ENCODE data around the gene LRRC59.

Gene LRRC59

GRCh38 chr17:50361561-50362480 lies 35.5 kb downstream of the LRRC59 start:
- H3K27ac ChIP-seq, result 0 out of 2 replicates have a peak overlapping the region, but pooled peaks have one; percentile 46
- no peak overlapping the region for H3K9ac ChIP-seq (ENCODE audit: insufficient read length)
- DNase-seq (ENCODE audit: low read depth, low spot score), result no peak
- TF ChIP-seq EZH2 (IDR thresholded peaks at IDR 0.05), result no peak
- TF ChIP-seq POLR2AphosphoS5 (IDR thresholded peaks at IDR 0.05; ENCODE audit: borderline replicate concordance, low read depth, low read length), result no peak
- no peak for TF ChIP-seq FOXP2 (optimal IDR thresholded peaks at IDR 0.05; ENCODE audit: control extremely low read depth, extremely low read length, insufficient read depth)
- H3K9me3 ChIP-seq (ENCODE audit: low read depth, low read length), result no peaks in the 10 kb centered on the region
- H3K36me3 ChIP-seq (ENCODE audit: insufficient read depth, low read length), result peaks cover 16% of the 10 kb centered on the region
- H3K4me3 ChIP-seq, result no peak overlapping the region

DNA sequence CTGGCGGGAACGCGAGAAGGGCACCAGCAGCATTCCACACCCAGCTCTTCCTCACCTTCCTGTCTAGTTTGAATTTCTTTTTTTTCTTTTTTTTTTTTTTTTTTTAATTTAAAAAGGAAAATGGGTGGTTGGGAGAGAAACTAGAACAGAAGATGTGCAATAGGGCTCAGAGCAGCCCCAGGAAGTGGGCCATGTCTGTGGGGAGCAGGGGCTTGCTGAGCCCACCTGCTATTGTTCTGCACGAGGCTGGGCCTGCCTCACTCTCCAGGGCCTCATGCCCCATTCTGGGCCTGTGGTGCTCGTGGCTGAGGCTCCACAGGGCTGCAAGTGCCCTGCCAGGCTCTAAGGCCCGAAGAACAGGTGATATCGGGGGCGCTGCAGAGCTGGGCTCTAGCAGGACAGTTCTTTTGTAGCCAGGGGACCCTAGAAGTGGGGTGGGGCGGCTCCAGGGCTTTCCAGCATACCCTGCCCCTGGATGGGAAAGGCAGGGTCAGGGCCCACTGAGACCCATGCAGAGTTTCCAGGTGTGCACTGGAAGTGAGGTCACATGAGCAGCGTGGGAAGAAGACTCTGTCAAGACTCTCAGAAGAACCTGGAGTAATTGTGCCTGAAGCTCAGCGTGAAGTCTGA lies 36.7 kb downstream of the LRRC59 start:
- H3K9ac ChIP-seq (ENCODE audit: insufficient read length), result no peak overlapping the region
- no peak overlapping the region for H3K27ac ChIP-seq
- TF ChIP-seq POLR2AphosphoS5 (IDR thresholded peaks at IDR 0.05; ENCODE audit: borderline replicate concordance, low read depth, low read length), result no peak
- TF ChIP-seq FOXP2 (optimal IDR thresholded peaks at IDR 0.05; ENCODE audit: control extremely low read depth, extremely low read length, insufficient read depth), result no peak
- TF ChIP-seq EZH2 (IDR thresholded peaks at IDR 0.05), result no peak
- no peak for DNase-seq (ENCODE audit: low read depth, low spot score)
- no peaks in the 10 kb centered on the region for H3K9me3 ChIP-seq (ENCODE audit: low read depth, low read length)
- no peak overlapping the region for H3K4me3 ChIP-seq
- peaks cover 28% of the 10 kb centered on the region for H3K36me3 ChIP-seq (ENCODE audit: insufficient read depth, low read length)

DNA sequence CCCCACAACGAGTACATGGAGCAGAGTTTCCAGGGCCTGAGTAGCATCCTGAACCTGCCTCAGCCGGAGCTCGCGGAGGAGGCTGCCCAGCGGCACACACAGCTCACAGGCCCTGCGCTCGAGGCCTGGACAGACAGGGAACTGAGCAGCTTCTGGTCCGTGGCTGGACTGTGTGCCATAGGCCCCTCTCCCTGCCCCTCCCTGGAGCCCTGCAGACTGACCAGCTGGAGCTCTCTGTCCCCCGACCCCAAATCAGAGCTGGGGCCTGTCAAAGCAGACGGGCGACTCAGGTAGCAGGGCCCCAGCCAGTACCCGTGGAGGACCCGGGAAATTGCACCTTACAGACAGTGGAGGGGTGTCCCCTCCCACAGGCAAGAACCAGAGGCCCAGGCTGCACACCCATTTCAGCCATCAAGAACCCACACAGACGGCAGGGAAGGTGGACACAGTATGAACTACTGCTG lies 37.3 kb downstream of the LRRC59 start:
- H3K36me3 ChIP-seq (ENCODE audit: insufficient read depth, low read length), result peaks cover 30% of the 10 kb centered on the region
- no peak overlapping the region for H3K9ac ChIP-seq (ENCODE audit: insufficient read length)
- no peak for TF ChIP-seq FOXP2 (optimal IDR thresholded peaks at IDR 0.05; ENCODE audit: control extremely low read depth, extremely low read length, insufficient read depth)
- no peak for TF ChIP-seq EZH2 (IDR thresholded peaks at IDR 0.05)
- no peak for TF ChIP-seq POLR2AphosphoS5 (IDR thresholded peaks at IDR 0.05; ENCODE audit: borderline replicate concordance, low read depth, low read length)
- H3K4me3 ChIP-seq, result no peak overlapping the region
- no peak for DNase-seq (ENCODE audit: low read depth, low spot score)
- no peak overlapping the region for H3K27ac ChIP-seq
- no peaks in the 10 kb centered on the region for H3K9me3 ChIP-seq (ENCODE audit: low read depth, low read length)

DNA sequence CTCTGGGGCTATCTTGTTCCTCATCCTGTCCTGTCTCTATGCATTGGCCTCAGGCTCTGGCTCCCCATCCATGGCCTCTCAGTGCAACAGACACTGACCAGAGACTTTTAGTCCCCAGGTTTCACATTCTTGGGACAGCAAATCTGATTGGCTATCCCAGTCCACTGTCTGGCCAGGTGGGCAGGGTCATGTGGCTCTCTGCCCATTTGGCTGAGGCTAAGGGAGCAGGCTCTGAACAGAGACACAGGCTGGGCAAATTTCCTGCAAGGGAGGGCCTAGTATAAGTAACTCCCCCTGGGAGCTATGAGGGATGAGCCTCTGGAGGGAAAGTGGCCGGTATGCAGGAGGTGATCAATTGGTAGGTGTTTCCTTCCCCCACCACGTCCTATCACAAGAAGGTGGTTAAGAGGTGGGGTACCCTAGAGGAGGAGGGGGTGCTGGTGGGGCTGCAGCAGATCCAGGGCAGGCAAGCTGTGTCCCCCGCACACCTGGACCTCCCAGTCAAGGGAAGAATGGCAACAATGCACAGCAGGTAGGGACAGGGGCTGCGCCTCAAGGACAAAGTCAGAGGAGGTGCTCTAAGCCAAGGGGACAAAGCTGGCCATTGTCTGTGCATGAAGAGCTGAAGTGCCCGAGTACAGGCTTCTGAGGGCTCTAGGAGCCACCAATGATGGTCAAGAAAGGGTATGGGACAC lies 38.2 kb downstream of the LRRC59 start:
- TF ChIP-seq FOXP2 (optimal IDR thresholded peaks at IDR 0.05; ENCODE audit: control extremely low read depth, extremely low read length, insufficient read depth) (no peak), EZH2 (IDR thresholded peaks at IDR 0.05) (no peak), POLR2AphosphoS5 (IDR thresholded peaks at IDR 0.05; ENCODE audit: borderline replicate concordance, low read depth, low read length) (no peak)
- H3K36me3 ChIP-seq (ENCODE audit: insufficient read depth, low read length), result peaks cover 34% of the 10 kb centered on the region

DNA sequence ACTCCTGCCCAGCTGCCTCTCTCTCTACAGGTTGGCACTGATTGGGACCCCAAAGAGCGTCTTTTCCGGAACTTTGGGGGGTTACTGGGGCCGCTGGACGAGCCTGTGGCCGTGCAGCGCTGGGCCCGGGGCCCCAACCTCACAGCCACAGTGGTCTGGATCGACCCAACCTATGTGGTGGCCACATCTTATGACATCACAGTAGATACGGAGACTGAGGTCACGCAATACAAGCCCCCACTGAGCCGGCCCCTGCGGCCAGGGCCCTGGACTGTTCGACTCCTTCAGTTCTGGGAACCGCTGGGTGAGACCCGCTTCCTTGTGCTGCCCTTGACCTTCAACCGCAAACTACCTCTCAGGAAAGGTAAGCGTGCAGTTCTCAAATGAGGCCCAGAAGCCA lies 39.1 kb downstream of the LRRC59 start:
- no peak for TF ChIP-seq EZH2 (IDR thresholded peaks at IDR 0.05)
- no peak for TF ChIP-seq FOXP2 (optimal IDR thresholded peaks at IDR 0.05; ENCODE audit: control extremely low read depth, extremely low read length, insufficient read depth)
- no peak for TF ChIP-seq POLR2AphosphoS5 (IDR thresholded peaks at IDR 0.05; ENCODE audit: borderline replicate concordance, low read depth, low read length)
- no peak overlapping the region for H3K9ac ChIP-seq (ENCODE audit: insufficient read length)
- no peaks in the 10 kb centered on the region for H3K9me3 ChIP-seq (ENCODE audit: low read depth, low read length)
- H3K36me3 ChIP-seq (ENCODE audit: insufficient read depth, low read length), result peaks cover 37% of the 10 kb centered on the region
- no peak overlapping the region for H3K27ac ChIP-seq
- H3K4me3 ChIP-seq, result no peak overlapping the region
- DNase-seq (ENCODE audit: low read depth, low spot score), result no peak

More for the DNA sequence above, 38.2 kb downstream of the LRRC59 start:
- Histone ChIP-seq H3K9ac (ENCODE audit: insufficient read length) (no peak overlapping the region), H3K9me3 (ENCODE audit: low read depth, low read length) (no peaks in the 10 kb centered on the region), H3K27ac (no peak overlapping the region), H3K4me3 (no peak overlapping the region)
- no peak for DNase-seq (ENCODE audit: low read depth, low spot score)

DNA sequence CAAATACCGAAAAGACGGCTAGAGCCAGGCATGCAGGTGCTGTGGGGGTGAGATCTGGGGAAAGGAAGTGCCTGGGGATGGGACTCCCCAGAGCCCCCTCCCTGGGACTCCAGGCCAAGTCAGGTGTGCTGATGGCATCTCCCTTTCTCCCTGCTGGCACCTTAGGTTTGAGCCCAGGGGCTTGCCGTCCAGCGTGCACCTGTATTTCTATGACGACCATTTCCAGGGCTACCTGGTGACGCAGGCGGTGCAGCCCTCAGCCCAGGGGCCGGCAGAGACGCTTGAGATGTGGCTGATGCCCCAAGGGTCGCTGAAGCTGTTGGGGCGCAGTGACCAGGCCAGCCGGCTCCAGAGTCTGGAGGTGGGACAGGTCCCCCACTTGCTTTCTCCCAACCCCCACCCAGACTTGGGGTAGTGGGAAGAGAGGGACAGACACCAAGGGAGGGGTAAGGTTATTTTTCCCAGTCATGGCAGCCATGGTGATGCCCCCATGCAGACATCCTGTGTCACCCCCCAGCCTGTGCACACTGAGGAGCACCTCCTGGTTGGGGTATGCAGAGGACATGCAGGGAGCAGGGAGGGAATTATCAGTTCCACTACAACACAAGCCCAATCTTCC lies 40.3 kb downstream of the LRRC59 start:
- Histone ChIP-seq H3K9me3 (ENCODE audit: low read depth, low read length) (no peaks in the 10 kb centered on the region), H3K36me3 (ENCODE audit: insufficient read depth, low read length) (peaks cover 37% of the 10 kb centered on the region), H3K9ac (ENCODE audit: insufficient read length) (no peak overlapping the region), H3K4me3 (no peak overlapping the region), H3K27ac (no peak overlapping the region)
- TF ChIP-seq POLR2AphosphoS5 (IDR thresholded peaks at IDR 0.05; ENCODE audit: borderline replicate concordance, low read depth, low read length) (no peak), FOXP2 (optimal IDR thresholded peaks at IDR 0.05; ENCODE audit: control extremely low read depth, extremely low read length, insufficient read depth) (no peak), EZH2 (IDR thresholded peaks at IDR 0.05) (no peak)
- no peak for DNase-seq (ENCODE audit: low read depth, low spot score)

- TF ChIP-seq EZH2 (IDR thresholded peaks at IDR 0.05), result no peak
- no peak for TF ChIP-seq POLR2AphosphoS5 (IDR thresholded peaks at IDR 0.05; ENCODE audit: borderline replicate concordance, low read depth, low read length)
- no peak for TF ChIP-seq FOXP2 (optimal IDR thresholded peaks at IDR 0.05; ENCODE audit: control extremely low read depth, extremely low read length, insufficient read depth)
- no peak for DNase-seq (ENCODE audit: low read depth, low spot score)
- no peak overlapping the region for H3K4me3 ChIP-seq
- peaks cover 37% of the 10 kb centered on the region for H3K36me3 ChIP-seq (ENCODE audit: insufficient read depth, low read length)
- H3K9me3 ChIP-seq (ENCODE audit: low read depth, low read length), result no peaks in the 10 kb centered on the region
- H3K9ac ChIP-seq (ENCODE audit: insufficient read length), result no peak overlapping the region
- H3K27ac ChIP-seq, result no peak overlapping the region
These were observed 40.9 kb downstream of the LRRC59 start for GRCh38 chr17:50356418-50356817.
